K562 (cell line): Measurements from ENCODE around the gene DIP2B. TPM values are rescaled to one million over a fixed set of nuclear protein-coding genes. Genes with fewer than 3 reads are reported as not detected.

Experiments used
- ELF2 ChIP-seq: fragments of 250-450 bp; sonication (Bioruptor Pico); IDR thresholded peaks from 2 replicates; pipeline ENCODE4 v1.5.0; 2021; ENCODE audit warnings: mild to moderate bottlenecking
- HDAC1 ChIP-seq, 2 experiments: fragments of 450-650 bp; IDR thresholded peaks; 2 replicates each; pipeline ENCODE4 v1.6.1; 2016 to 2017; ENCODE audit warnings: inconsistent platforms in 1 of 2, mild to moderate bottlenecking in 1 of 2, moderate library complexity in 1 of 2
- KLF1 ChIP-seq: fragments of 450-650 bp; IDR thresholded peaks from 2 replicates; pipeline ENCODE4 v1.6.1; 2016; ENCODE audit warnings: missing genetic modification characterization, missing compliant biosample characterization
- RBM34 ChIP-seq: fragments of 200-400 bp; formaldehyde crosslinking; IDR thresholded peaks from 2 replicates; pipeline ENCODE4 v1.6.1; 2018; ENCODE audit warnings: low read length, borderline replicate concordance; ENCODE audit not compliant: insufficient read depth
- TAF15 ChIP-seq: fragments of 200-400 bp; formaldehyde crosslinking; IDR thresholded peaks from 2 replicates; pipeline ENCODE4 v1.6.1; 2017; ENCODE audit warnings: mild to moderate bottlenecking, low read depth, low read length, moderate library complexity
- ZNF347 ChIP-seq: fragments of 450-650 bp; formaldehyde crosslinking; IDR thresholded peaks from 2 replicates; pipeline ENCODE4 v1.4.0; 2020; ENCODE audit warnings: low read depth, mild to moderate bottlenecking, moderate library complexity
- ZNF644 ChIP-seq: fragments of 200-800 bp; sonication (Bioruptor generic); IDR thresholded peaks from 2 replicates; pipeline ENCODE4 v1.6.1; 2016; ENCODE audit warnings: low read depth, missing genetic modification characterization, missing compliant biosample characterization
- polyA plus RNA-seq, 8 experiments: library from polyadenylated mRNA; depleted of rRNA in 4 of 8; stranded (reverse) in 5 of 8; unstranded in 3 of 8; fragments of >200 nt; fragmentation: Nextera tagmentation in 2 of 8; fragmentation: Illumina TruSeq in 1 of 8; extraction: Ambion mirVana in 2 of 8; extraction: Trizol in 1 of 8; gene quantifications; 2 replicates each; pipeline versions ENCODE4 v1.2.1 to v1.2.3, GENCODE V29; 2011 to 2014; ENCODE audit warnings: inconsistent platforms in 1 of 8, missing spikeins in 1 of 8
- total RNA-seq, 7 experiments: library from RNA; depleted of rRNA in 6 of 7; stranded (reverse); fragments of >200 nt in 6 of 7; fragmentation: Illumina TruSeq in 2 of 7; extraction: Trizol in 2 of 7; gene quantifications; 2 replicates each; pipeline versions ENCODE4 v1.2.1 to v1.2.3, GENCODE V29; 2011 to 2021; ENCODE audit warnings: low replicate concordance in 1 of 7
- TF ChIP-seq, protein P1 (sequence below): sonication (generic); formaldehyde crosslinking; IDR thresholded peaks from 2 replicates; pipeline ENCODE4 v1.8.0; 2023; ENCODE audit warnings: missing genetic modification reagents, mild to moderate bottlenecking, borderline replicate concordance
- TF ChIP-seq, protein P2 (sequence below): sonication (generic); formaldehyde crosslinking; IDR thresholded peaks from 2 replicates; pipeline ENCODE4 v1.8.0; 2022; ENCODE audit warnings: mild to moderate bottlenecking, missing genetic modification reagents, borderline replicate concordance

Gene DIP2B
- total and polyA plus RNA-seq, 9 of the 15 experiments (the other 6 are each of a cell fraction or from before 2014, with no cell fraction given) = 4.6 to 26.1 (median 18.8) TPM

DNA sequence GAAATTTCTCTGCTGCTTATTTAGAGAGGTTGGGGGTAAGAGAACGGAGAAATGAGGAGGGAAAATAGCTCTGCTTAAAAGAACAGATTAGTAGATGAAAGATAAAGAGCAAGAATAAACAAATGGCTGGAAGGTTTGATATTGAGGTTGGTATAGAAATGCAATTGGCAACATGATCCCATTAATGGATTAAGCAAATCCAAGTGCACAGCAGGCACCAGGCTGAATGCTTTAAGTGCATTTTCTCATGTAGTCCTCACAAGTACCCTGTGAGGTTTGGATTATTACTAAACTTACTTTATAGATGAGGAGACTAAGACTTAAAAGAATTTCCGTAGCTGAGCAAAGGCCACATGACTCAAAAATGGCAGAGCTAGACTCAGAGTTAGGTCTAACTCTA lies 182.2 kb downstream of the DIP2B start (continued):
- TF ChIP-seq, protein P1, sequence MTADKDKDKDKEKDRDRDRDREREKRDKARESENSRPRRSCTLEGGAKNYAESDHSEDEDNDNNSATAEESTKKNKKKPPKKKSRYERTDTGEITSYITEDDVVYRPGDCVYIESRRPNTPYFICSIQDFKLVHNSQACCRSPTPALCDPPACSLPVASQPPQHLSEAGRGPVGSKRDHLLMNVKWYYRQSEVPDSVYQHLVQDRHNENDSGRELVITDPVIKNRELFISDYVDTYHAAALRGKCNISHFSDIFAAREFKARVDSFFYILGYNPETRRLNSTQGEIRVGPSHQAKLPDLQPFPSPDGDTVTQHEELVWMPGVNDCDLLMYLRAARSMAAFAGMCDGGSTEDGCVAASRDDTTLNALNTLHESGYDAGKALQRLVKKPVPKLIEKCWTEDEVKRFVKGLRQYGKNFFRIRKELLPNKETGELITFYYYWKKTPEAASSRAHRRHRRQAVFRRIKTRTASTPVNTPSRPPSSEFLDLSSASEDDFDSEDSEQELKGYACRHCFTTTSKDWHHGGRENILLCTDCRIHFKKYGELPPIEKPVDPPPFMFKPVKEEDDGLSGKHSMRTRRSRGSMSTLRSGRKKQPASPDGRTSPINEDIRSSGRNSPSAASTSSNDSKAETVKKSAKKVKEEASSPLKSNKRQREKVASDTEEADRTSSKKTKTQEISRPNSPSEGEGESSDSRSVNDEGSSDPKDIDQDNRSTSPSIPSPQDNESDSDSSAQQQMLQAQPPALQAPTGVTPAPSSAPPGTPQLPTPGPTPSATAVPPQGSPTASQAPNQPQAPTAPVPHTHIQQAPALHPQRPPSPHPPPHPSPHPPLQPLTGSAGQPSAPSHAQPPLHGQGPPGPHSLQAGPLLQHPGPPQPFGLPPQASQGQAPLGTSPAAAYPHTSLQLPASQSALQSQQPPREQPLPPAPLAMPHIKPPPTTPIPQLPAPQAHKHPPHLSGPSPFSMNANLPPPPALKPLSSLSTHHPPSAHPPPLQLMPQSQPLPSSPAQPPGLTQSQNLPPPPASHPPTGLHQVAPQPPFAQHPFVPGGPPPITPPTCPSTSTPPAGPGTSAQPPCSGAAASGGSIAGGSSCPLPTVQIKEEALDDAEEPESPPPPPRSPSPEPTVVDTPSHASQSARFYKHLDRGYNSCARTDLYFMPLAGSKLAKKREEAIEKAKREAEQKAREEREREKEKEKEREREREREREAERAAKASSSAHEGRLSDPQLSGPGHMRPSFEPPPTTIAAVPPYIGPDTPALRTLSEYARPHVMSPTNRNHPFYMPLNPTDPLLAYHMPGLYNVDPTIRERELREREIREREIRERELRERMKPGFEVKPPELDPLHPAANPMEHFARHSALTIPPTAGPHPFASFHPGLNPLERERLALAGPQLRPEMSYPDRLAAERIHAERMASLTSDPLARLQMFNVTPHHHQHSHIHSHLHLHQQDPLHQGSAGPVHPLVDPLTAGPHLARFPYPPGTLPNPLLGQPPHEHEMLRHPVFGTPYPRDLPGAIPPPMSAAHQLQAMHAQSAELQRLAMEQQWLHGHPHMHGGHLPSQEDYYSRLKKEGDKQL (CRISPR knock-in tag) = no peak
- TF ChIP-seq HDAC1 (IDR thresholded peaks at IDR 0.05) (no peak), TAF15 (no peak), ELF2 (no peak), ZNF347 (CRISPR knock-in tag) (no peak), KLF1 (tag) (no peak), ZNF644 (tag) (no peak), RBM34 (no peak)
- TF ChIP-seq, protein P2, sequence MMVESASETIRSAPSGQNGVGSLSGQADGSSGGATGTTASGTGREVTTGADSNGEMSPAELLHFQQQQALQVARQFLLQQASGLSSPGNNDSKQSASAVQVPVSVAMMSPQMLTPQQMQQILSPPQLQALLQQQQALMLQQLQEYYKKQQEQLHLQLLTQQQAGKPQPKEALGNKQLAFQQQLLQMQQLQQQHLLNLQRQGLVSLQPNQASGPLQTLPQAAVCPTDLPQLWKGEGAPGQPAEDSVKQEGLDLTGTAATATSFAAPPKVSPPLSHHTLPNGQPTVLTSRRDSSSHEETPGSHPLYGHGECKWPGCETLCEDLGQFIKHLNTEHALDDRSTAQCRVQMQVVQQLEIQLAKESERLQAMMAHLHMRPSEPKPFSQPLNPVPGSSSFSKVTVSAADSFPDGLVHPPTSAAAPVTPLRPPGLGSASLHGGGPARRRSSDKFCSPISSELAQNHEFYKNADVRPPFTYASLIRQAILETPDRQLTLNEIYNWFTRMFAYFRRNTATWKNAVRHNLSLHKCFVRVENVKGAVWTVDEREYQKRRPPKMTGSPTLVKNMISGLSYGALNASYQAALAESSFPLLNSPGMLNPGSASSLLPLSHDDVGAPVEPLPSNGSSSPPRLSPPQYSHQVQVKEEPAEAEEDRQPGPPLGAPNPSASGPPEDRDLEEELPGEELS (CRISPR knock-in tag) = no peak
